ENCODE results near the gene PAM. TPM values are rescaled to one million over a fixed set of nuclear protein-coding genes. Genes with fewer than 3 reads are reported as not detected.

PAM gene
- total and polyA plus RNA-seq, 2 of the 8 experiments (the other 6 are each of a cell fraction or from before 2014, with no cell fraction given): 30.4 to 67.8 TPM

- Histone ChIP-seq H4K91ac (replicated peaks; ENCODE audit: insufficient read length, low read length) (no peak overlapping the region), H3K79me1 (ENCODE audit: low read depth, low read length) (no peaks in the 10 kb centered on the region), H3K4ac (replicated peaks; ENCODE audit: insufficient read length, low read depth, low read length) (no peak overlapping the region), H2BK5ac (ENCODE audit: low read depth, low read length) (peak overlapping the region; percentile 69), H2BK20ac (ENCODE audit: low read length) (no peak overlapping the region), H3K18ac (ENCODE audit: extremely low read depth, low read length) (peak overlapping the region; percentile 82; the same call in 1 of the 2 replicates), H3K9me3 (ENCODE audit: insufficient read depth in 2 of 2, low read depth in 1 of 2, low read length in 1 of 2) (no peaks in the 10 kb centered on the region), H3K79me2 (ENCODE audit: control insufficient read depth in 1 of 2, insufficient read depth in 2 of 2, low read length in 2 of 2) (no peaks in the 10 kb centered on the region), H3K9ac (replicated peaks in 1 of 4; ENCODE audit: extremely low read depth in 1 of 4, low read depth in 3 of 4, low read length in 3 of 4) (peak overlapping the region; percentile 49 to 69 (median 62); a peak in 6 of 7 replicates), H3K27me3 (replicated peaks in 1 of 4; ENCODE audit: control insufficient read depth in 3 of 4, extremely low read depth in 1 of 4, insufficient read depth in 3 of 4, low read length in 3 of 4) (peaks cover 0 to 1% (median 0%) of the 10 kb centered on the region in 4 experiments; a peak in 1 of 7 replicates), H3K4me2 (ENCODE audit: insufficient read depth in 1 of 2, low read depth in 2 of 2, low read length in 2 of 2) (peak overlapping the region; percentile 72 to 94), H3K23me2 (ENCODE audit: low read depth, low read length) (no peaks in the 10 kb centered on the region; the same call in 1 of the 2 replicates), H3K56ac (replicated peaks; ENCODE audit: insufficient read length, low read depth, low read length) (peak overlapping the region; percentile 37), H4K5ac (ENCODE audit: insufficient read length, low read depth, low read length) (peak overlapping the region; percentile 55), H2BK15ac (ENCODE audit: low read length) (no peak overlapping the region), H2BK120ac (replicated peaks; ENCODE audit: low read depth, low read length) (peak overlapping the region; percentile 55), H3K27ac (ENCODE audit: low read depth, low read length) (peak overlapping the region; percentile 64), H2AK5ac (ENCODE audit: low read depth, low read length) (no peak overlapping the region), H3K23ac (ENCODE audit: insufficient read length) (no peak overlapping the region), H2BK12ac (ENCODE audit: low read depth, low read length) (peak overlapping the region; percentile 44; the same call in 1 of the 2 replicates), H4K20me1 (replicated peaks in 1 of 2; ENCODE audit: control insufficient read depth in 1 of 2, insufficient read depth in 2 of 2, low read length in 2 of 2) (no peaks in the 10 kb centered on the region), H4K8ac (ENCODE audit: extremely low read depth, insufficient read depth, low read length) (peak overlapping the region; percentile 84; the same call in 1 of the 2 replicates), H3K4me3 (ENCODE audit: extremely low read depth in 1 of 4, insufficient read depth in 2 of 4, low read depth in 3 of 4, low read length in 4 of 4) (peak overlapping the region; percentile 63 to 78 (median 73)), H3K14ac (ENCODE audit: insufficient read length) (no peak overlapping the region), H3K4me1 (replicated peaks in 1 of 4; ENCODE audit: control insufficient read depth in 3 of 4, insufficient read depth in 4 of 4, low read length in 3 of 4) (peaks cover 2 to 10% (median 4%) of the 10 kb centered on the region in 4 experiments; a peak in 4 of 7 replicates), H3K36me3 (ENCODE audit: control insufficient read depth in 2 of 4, insufficient read depth in 4 of 4, low read length in 3 of 4) (no peaks in the 10 kb centered on the region), H2AFZ (ENCODE audit: low read length) (peak overlapping the region; percentile 99; the same call in 1 of the 2 replicates)
- FAIRE-seq (no peak), DNase-seq (ENCODE audit: low read depth in 1 of 2, low spot score in 2 of 2) (peak; percentile 46 to 78)
- POLR2A ChIA-PET (ENCODE audit: partially characterized antibody): interaction anchor here (0.6 to 2.0 kb wide), 8 partner anchors 9 to 254 kb away, joined by 3 to 6 read pairs (median 3); partner anchors contain the start of genes GIN1, PAM and PPIP5K2
- CTCF ChIA-PET (ENCODE audit: partially characterized antibody): interaction anchor here (0.7 to 2.2 kb wide), 8 partner anchors 8 to 274 kb away, joined by 3 to 7 read pairs (median 3); no protein-coding TSS in a partner anchor
- WGBS, 2 experiments (ENCODE audit: extremely low coverage in 1 of 2, insufficient coverage in 1 of 2, insufficient read length in 1 of 2, insufficient replicate concordance in 2 of 2, low coverage in 1 of 2, low lambda C conversion rate in 2 of 2, missing lambda C conversion rate in 1 of 2): 2% methylated on average over 47 of the region's 54 CpGs; no CpG with 5 or more reads in 1 of the 2 experiments
- TF ChIP-seq RBBP5 (IDR thresholded peaks at IDR 0.05; ENCODE audit: borderline replicate concordance, low read depth, low read length): peak; percentile 96
- peak; percentile 40; the same call in 1 of the 2 replicates for TF ChIP-seq PHF8 (conservative IDR thresholded peaks at IDR 0.05; ENCODE audit: low read depth, low read length)
- peak in 1 of 2 experiments; percentile 59; a peak in 1 of 3 replicates for TF ChIP-seq EP300 (IDR thresholded peaks at IDR 0.05; ENCODE audit: borderline replicate concordance in 1 of 2, low read depth in 2 of 2, low read length in 2 of 2)
- peak; percentile 70 for TF ChIP-seq SP1 (IDR thresholded peaks at IDR 0.05; ENCODE audit: low read depth, low read length)
- no peak for TF ChIP-seq SIRT6 (IDR thresholded peaks at IDR 0.05; ENCODE audit: low read length)
- peak in 1 of 2 experiments; percentile 37; a peak in 2 of 4 replicates for TF ChIP-seq SIN3A (conservative IDR thresholded peaks at IDR 0.05 in 1 of 2, IDR thresholded peaks at IDR 0.05 in 1 of 2; ENCODE audit: low read depth in 1 of 2, low read length in 2 of 2)
These were observed 110.6 kb downstream of the PAM start for GRCh38 chr5:102865510-102866236.

Measured in H1 (cell line).